LNCaP clone FGC (cell line): ENCODE results near the gene DIAPH2.

Experiments
- DNase-seq: peaks from one replicate; pipeline ENCODE4 v3.0.0-alpha.2; 2011; ENCODE audit warnings: low read depth
- H3K4me3 ChIP-seq: 2 replicates; pipeline ENCODE4 v1.5.1; 2011; ENCODE audit warnings: mild to moderate bottlenecking, low read depth, low read length, control low read depth
- CTCF ChIP-seq: IDR thresholded peaks from 2 replicates; pipeline ENCODE4 v1.5.1; 2012; ENCODE audit warnings: mild to moderate bottlenecking; ENCODE audit not compliant: control insufficient read depth, insufficient read depth; ENCODE audit errors: extremely low read depth

The DIAPH2 gene

GRCh38 chrX:97229318-97229717, 544.7 kb downstream of the DIAPH2 start:
- TF ChIP-seq CTCF: no peak
- no peak overlapping the region for H3K4me3 ChIP-seq
- no peak for DNase-seq

GRCh38 chrX:97230948-97231347, 546.3 kb downstream of the DIAPH2 start:
- H3K4me3 ChIP-seq: no peak overlapping the region
- no peak for TF ChIP-seq CTCF
- no peak for DNase-seq

- no peak overlapping the region for H3K4me3 ChIP-seq
- no peak for TF ChIP-seq CTCF
- no peak for DNase-seq
Measured at GRCh38 chrX:97234471-97235081, 549.9 kb downstream of the DIAPH2 start.

- no peak for TF ChIP-seq CTCF
- DNase-seq: no peak
- no peak overlapping the region for H3K4me3 ChIP-seq
Measured at GRCh38 chrX:97238632-97239031, 554.0 kb downstream of the DIAPH2 start.

- DNase-seq: no peak
- TF ChIP-seq CTCF: no peak
- H3K4me3 ChIP-seq: no peak overlapping the region
Measured at GRCh38 chrX:97252111-97252510, 567.5 kb downstream of the DIAPH2 start.

GRCh38 chrX:97260679-97261078, 576.0 kb downstream of the DIAPH2 start:
- TF ChIP-seq CTCF: no peak
- H3K4me3 ChIP-seq: no peak overlapping the region
- no peak for DNase-seq
